IPS DF 4.7 (cell line): ENCODE measurements around the gene UAP1L1.
"Not testable (repeated sequence)": the region's sequence is repeated elsewhere in the genome, so short reads cannot be mapped to it uniquely, and the experiment has no call there.

Experiments
- DNase-seq: peaks from one replicate; pipeline ENCODE4 v3.0.0-alpha.2; 2013; ENCODE audit warnings: low spot score; ENCODE audit errors: extremely low read depth

The UAP1L1 gene

GRCh38 chr9:137114220-137114612 lies 36.9 kb downstream of the UAP1L1 start:
- no peak for DNase-seq

DNA sequence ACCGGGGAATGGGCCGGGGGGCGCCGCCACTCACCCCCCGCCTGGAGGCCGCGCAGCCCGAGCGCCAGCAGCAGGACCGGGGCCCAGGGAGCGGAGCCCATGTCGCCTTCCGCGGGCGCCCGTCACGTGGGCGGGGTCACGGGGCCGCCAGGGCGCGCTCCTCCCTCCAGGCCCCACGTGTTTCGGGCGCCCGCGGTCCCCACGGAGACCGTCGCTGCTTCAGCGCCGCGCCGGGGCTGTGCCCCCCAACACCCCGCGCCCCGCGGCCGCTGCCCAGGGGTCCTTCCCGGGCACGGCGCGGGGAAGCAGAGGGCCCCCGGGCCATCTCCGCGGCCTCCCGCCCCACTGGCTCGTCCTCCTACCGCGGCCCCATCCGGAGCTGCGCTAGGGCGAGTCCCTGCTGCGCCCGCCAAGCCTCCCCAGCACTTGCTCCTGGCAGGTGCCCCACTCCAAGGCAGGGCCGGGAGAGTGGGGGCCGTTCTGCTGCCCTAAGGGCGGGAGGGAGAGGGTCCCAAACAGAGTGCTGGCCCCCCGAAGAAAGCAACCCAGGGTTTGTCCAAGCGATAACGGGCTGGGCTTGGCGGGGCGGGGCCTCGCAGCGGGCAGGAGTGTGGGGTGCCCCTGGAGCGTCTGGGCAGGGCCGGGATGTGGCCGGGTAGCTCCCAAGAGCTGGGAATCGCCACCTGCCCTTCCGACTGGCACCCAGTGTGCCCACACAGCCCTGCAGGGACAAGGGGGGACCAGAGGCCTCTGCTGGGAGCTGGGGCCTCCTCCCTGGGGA lies 37.5 kb downstream of the UAP1L1 start, which contains the start of gene DPP7:
DPP7 (minus strand) TSS at position 121 of the 781 bp plus-strand sequence; CDS start at position 101, 20 bp downstream.
- DNase-seq, result no peak

DNA sequence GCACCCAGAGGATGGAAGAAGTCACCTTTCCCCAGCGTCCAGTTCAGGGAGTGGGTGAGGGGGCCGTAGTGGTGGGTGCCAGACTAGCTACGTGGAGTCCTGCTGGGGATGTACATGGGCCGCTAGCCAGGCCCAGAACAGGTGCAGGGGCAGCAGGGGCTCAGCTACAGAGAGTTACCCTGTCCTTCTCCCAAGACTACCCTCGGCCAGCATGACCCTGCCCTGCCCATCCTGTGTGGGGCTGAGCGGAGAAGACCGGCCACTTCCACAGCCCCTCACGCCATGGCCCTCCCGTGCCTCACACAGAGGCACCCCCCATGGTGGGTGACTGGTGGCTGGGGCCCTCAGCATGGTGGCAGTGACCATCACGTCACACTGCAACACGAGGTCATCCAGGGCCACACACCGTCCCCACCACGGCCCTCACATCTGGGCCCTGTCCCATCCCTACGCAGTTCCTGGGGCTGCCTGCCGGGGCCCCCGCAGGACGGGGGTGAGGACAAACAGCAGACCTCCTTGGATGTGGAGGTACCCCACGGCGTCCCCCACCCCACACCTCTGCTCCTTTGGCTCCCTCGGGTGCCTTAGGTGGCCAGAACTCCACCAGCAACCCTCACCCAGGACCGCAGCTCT lies 38.2 kb downstream of the UAP1L1 start:
- DNase-seq, result no peak

DNA sequence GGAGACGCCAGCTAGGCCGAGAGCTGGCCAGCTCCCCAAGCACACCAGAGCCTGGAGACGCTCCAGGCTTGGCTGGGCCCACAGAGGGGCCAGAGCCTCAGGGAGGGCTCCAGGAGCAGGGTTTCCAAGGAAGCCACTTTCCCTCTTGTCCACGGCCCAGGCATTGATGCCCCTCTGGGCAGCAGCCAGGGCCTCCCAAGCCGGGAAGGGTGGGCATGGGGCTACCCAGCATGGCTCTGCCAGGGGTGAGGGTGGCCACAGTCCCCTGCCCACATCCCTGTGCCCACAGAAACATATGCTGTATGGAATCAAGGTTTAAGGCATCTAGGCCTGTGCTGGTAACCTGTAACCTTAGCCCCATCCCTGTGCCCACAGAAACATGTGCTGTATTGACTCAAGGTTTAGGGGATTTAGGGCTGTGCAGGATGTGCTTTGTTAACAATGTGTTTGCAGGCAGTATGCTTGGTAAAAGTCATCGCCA lies 38.8 kb downstream of the UAP1L1 start:
- DNase-seq, result no peak

DNA sequence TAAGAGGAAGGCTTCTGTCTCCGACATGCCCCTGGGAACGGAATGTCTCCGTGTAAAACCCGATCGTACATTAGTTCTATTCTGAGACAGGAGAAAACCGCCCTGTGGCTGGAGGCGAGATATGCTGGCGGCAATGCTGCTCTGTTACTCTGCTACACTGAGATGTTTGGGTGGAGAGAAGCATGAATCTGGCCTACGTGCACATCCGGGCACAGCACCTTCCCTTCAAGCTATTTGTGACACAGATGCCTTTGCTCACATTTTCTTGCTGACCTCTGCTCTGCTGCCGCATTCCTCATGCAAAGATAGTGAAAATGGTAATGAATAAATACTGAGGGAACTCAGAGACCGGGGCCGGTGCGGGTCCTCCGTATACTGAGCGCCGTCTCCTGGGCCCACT lies 39.4 kb downstream of the UAP1L1 start:
- no peak for DNase-seq

- no peak for DNase-seq
These were observed 40.0 kb downstream of the UAP1L1 start for GRCh38 chr9:137117269-137117731.

- DNase-seq, result not testable (repeated sequence)
These were observed 40.8 kb downstream of the UAP1L1 start for GRCh38 chr9:137118092-137118603.

DNA sequence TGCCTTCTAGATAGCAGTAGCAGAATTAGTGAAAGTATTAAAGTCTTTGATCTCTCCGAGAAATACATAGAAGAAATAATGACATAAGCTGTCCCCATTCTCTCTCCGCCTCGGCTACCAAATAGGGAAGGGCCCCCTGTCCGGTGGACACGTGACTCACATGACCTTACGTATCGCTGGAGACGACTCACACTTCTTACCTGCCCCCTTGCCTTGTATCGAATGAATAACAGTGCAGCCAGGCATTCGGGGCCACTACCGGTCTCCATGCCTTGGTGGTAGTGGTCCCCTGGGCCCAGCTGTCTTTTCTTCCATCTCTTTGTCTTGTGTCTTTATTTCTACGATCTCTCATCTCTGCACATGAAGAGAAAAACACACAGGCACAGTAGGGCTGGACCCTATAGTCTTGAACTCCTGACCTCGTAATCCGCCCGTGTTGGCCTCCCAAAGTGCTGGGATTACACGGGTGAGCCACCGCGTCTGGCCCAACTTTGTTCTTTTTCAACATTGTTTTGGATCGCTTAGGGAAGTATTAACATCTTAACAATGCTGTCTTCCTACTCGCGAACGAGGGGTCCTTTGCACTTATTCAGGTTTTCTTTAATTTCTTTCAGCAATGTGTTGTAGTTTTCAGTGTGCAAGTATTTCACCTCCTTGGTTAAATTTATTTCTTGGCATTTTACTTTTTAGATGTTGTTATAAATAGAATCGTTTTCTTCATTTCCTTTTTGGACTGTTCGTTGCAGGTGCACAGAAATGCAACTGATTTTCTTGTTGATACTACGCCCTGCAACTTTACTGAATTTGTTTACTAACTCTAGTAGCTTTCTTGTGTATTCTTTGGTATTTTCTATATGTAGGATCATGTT lies 44.8 kb downstream of the UAP1L1 start:
- not testable (repeated sequence) for DNase-seq

GRCh38 chr9:137122796-137123467 lies 45.6 kb downstream of the UAP1L1 start:
- not testable (repeated sequence) for DNase-seq

DNA sequence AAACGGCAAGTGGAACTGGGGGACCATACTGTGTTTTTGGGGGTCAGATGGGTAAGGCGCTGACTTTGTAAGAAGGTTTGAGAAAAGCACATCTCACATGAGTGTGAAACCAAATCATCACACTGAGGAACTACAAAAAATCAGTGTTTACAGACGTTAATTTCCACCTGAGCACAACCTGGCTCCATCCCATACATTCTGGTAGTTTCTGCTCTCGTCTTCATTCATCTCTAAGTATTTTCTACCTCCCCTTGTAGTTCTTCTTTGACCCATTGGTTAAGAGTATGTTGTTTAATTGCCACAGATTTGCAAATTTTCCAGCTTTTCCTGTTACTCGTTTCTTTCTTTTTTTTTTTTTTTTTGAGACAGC lies 46.1 kb downstream of the UAP1L1 start:
- no peak for DNase-seq

DNA sequence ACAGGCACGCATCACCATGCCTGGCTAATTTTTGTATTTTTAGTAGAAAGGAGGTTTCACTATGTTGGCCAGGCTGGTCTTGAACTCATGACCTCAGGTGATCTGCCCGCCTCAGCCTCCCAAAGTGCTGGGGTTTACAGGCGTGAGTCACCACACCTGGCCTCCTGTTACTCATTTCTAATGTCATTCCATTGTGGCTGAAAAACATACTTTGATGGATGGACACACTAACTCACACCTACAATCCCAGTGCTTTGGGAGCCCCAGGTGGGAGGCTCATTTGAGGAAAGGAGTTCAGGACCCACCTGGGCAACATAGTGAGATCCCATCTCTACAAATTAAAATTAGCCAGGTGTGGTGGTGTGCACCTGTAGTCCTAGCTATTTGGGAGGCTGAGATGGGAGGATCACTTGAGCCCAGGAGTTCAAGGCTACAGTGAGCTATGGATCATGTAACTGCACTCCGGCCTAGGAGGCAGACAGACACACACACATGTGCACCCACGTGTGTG lies 46.7 kb downstream of the UAP1L1 start:
- DNase-seq, result not testable (repeated sequence)

DNA sequence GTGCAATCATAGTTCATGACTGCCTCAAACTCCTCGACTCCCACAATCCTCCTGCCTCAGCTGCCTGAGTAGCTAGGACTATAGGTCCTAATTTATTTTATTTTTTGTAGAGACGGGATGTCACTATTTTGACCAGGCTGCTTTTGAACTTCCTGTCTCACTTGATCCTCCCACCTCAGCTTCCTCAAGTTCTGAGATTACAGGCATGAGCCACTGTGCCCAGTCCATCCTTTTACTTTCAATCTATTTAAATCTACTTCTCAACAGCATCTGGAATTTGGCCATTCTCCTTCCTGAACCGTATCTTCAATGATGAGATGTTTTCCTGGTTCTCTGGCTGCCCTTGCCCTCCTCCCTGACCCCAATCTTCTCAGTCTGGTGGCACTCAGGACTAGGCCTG lies 49.5 kb downstream of the UAP1L1 start:
- no peak for DNase-seq

- DNase-seq, result no peak
These were observed 50.2 kb downstream of the UAP1L1 start for GRCh38 chr9:137127301-137128157.

- DNase-seq, result no peak
These were observed 51.0 kb downstream of the UAP1L1 start for GRCh38 chr9:137128158-137128861.

DNA sequence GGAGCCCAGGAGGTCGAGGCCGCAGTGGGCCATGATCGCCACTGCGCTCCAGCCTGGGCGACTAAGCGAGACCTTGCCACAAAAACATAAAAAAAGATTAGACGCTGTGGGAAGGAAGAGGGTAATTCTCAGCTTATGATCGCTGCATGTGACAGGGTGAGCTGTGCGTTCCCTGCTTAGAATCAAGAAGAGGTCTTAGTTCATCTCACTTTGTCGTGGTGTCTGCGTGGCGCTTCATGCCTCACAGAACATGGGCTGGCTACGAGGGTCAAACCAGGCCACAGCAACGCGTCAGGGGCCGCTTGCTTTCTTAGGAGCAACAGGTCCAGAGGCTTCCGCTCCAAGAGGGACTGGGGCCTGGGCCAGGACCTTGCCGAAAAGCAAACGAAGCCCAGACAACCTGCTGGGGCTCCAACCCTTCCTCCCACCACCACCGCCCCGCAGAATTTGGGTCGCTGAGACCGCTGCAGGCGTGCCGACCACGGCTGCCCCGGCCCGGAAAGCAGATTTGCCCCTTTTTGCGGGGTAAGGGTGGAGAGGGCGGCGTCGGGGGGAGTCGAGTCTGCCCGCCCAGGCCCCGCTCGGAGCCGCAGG lies 51.6 kb downstream of the UAP1L1 start:
- DNase-seq, result no peak

DNA sequence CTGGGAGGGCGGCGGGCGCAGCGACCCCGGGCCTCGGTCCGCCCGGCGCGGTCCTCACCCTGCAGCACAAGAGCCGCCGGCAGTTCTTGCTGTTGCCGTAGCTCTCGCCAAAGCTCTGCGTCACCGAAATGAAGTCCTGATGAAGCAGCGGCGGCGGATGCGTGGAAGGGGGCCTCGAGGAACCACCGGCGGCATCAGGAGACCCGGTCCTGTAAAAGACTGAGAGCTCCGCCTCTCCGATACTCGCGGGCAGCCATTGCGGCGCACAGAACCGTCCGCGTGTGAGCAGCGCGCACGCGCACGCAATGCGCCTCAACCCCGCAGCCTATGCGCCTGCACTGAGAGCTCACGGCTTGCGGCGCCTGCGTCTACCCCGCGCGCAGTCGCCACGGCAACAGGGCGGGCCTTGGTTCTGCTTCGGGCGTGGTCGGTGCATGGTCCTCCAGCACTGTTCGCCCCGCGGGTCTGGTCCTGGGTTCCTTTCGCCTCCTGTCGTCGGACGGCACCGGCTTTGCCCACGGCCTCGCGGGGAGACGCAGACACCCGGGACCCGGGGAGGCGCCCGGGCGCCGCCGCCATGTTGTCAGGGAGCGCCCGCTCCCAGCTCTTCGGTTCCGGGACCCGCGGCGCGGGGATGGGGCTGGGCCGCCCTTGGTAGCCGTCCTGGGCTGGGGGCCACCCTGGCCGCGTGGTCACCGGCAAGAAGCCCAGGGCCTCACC lies 52.3 kb downstream of the UAP1L1 start:
- DNase-seq, result peak; percentile 41

DNA sequence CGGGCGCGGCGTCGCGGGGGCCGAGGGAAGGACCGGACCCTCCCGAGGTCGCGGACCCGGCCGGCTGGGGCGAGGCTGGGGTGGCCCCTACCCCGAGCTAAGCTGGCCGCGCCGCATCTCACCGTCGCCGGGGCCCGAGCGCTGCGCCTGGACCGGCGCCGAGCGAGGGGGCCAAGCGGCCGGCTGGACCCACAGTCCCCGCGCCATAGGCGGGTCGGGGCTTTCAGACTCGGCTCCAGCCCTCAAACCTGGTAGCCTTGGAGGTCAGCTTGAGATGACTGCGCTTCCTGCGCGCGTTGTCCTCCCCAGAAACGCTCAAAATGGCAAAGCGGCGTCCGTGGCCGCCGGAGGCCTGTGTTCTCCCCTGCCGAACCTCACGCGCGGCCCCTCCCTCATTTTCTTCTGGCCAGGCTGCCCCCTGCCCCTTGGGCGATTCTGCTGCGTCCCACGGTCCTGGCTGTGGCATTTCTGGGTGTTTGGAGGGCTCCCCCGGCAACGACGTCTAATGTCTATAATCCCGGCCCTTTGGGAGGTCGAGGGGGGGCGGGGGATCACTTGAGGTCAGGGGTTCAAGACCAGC lies 52.9 kb downstream of the UAP1L1 start:
- no peak for DNase-seq
